T-cell (primary cell): ENCODE data around the gene KEL. TPM values are rescaled to one million over a fixed set of nuclear protein-coding genes. Genes with fewer than 3 reads are reported as not detected.
"Not testable (repeated sequence)": the region's sequence is repeated elsewhere in the genome, so short reads cannot be mapped to it uniquely, and the experiment has no call there.

ENCODE experiments used
- ATAC-seq, 4 experiments: fragments of 200-7000 bp in 3 of 4; fragments of 150-1000 bp in 1 of 4; cut with Tn5 transposase; replicated peaks in 1 of 4; 1 replicate in 3 of 4; 2 replicates in 1 of 4; pipeline ENCODE4 v1.10.0; 2021; ENCODE audit warnings: moderate library complexity in 3 of 4, mild to moderate bottlenecking in 2 of 4, moderate number of reproducible peaks in 1 of 4
- CTCF ChIA-PET, 2 donors: fragments of 300-600 bp; sonication (Branson Sonifier 250); formaldehyde crosslinking; loops; one replicate each; lab custom pipeline; 2022; ENCODE audit warnings: antibody characterized with exemption in 2 of 2; lab: Charles Lee
- POLR2A ChIA-PET, 2 donors: fragments of 300-600 bp; sonication (Branson Sonifier 250); formaldehyde crosslinking; loops; one replicate each; lab custom pipeline; 2022; ENCODE audit warnings: antibody characterized with exemption in 2 of 2; lab: Charles Lee
- DNase-seq, 35 experiments: peaks; one replicate each; pipeline versions ENCODE4 v3.0.0 to v3.0.0-alpha.2; 2013 to 2023
- H3K27ac ChIP-seq: one replicate; pipeline ENCODE4 v1.5.1; 2013; ENCODE audit warnings: low read length
- H3K27me3 ChIP-seq, 2 experiments: replicated peaks in 1 of 2; 1 replicate in 1 of 2; 2 replicates in 1 of 2; pipeline versions ENCODE4 v1.6.1 to v1.7.0; 2013; ENCODE audit warnings: low read length in 1 of 2, mixed read lengths in 1 of 2; ENCODE audit not compliant: control insufficient read depth in 2 of 2, insufficient read depth in 2 of 2; ENCODE audit errors: extremely low read depth in 1 of 2
- H3K36me3 ChIP-seq, 2 donors: 1 replicate in 1 of 2; 2 replicates in 1 of 2; pipeline versions ENCODE4 v1.6.1 to v1.7.0; 2013; ENCODE audit warnings: low read length in 1 of 2; ENCODE audit not compliant: control insufficient read depth in 2 of 2, insufficient read depth in 1 of 2; ENCODE audit errors: extremely low read depth in 1 of 2
- H3K4me1 ChIP-seq, 2 experiments: 1 replicate in 1 of 2; 2 replicates in 1 of 2; pipeline versions ENCODE4 v1.6.1 to v1.7.0; 2013; ENCODE audit warnings: low read length in 2 of 2, mixed read lengths in 1 of 2; ENCODE audit not compliant: insufficient read depth in 2 of 2, control insufficient read depth in 1 of 2; ENCODE audit errors: extremely low read depth in 1 of 2
- H3K4me3 ChIP-seq, 2 donors: 1 replicate in 1 of 2; 2 replicates in 1 of 2; pipeline versions ENCODE4 v1.5.1 to v1.7.0; 2013; ENCODE audit warnings: mild to moderate bottlenecking in 2 of 2, low read length in 1 of 2, moderate library complexity in 1 of 2; ENCODE audit not compliant: control insufficient read depth in 1 of 2; ENCODE audit errors: extremely low read depth in 1 of 2
- H3K9me3 ChIP-seq: 2 replicates; pipeline ENCODE4 v1.7.0; 2013
- H3K27ac Mint-ChIP-seq, 2 donors: one replicate each; pipeline ENCODE4 v1.8.0; 2020 to 2021; ENCODE audit warnings: mild to moderate bottlenecking in 2 of 2, mixed read lengths in 2 of 2
- H3K27me3 Mint-ChIP-seq, 2 donors: one replicate each; pipeline ENCODE4 v1.8.0; 2021 to 2022; ENCODE audit warnings: mixed read lengths in 2 of 2
- H3K36me3 Mint-ChIP-seq: one replicate; pipeline ENCODE4 v1.8.0; 2021; ENCODE audit warnings: mixed read lengths
- H3K4me1 Mint-ChIP-seq, 3 donors: one replicate each; pipeline ENCODE4 v1.8.0; 2020 to 2022; ENCODE audit warnings: mixed read lengths in 3 of 3, mild to moderate bottlenecking in 1 of 3
- H3K4me3 Mint-ChIP-seq, 3 donors: one replicate each; pipeline ENCODE4 v1.8.0; 2020 to 2022; ENCODE audit warnings: mild to moderate bottlenecking in 3 of 3, mixed read lengths in 3 of 3, moderate library complexity in 3 of 3
- H3K9me3 Mint-ChIP-seq, 3 donors: one replicate each; pipeline ENCODE4 v1.8.0; 2020 to 2022; ENCODE audit warnings: mixed read lengths in 3 of 3
- WGBS: methylation state at CpG from one replicate; pipeline ENCODE4 v1.1.5; 2013; ENCODE audit warnings: missing lambda C conversion rate; ENCODE audit not compliant: insufficient coverage; 5-methylcytosine and 5-hydroxymethylcytosine counted together
- total RNA-seq, 35 experiments: library from RNA in 6 of 35; stranded (reverse) in 6 of 35; fragments of 120-200 nt in 1 of 35; gene quantifications; one replicate each; pipeline versions ENCODE4 v1.2.1 to v1.2.4 and lab custom pipeline; 2013 to 2026

The KEL gene
- total RNA-seq, 5 donors from 2014 or later (not counting 1 experiment from before 2014, with no cell fraction given), result 0.14 to 0.82 (median 0.28) TPM

- Mint-ChIP-seq H3K27ac (no peak overlapping the region), H3K4me3 (no peak overlapping the region), H3K36me3 (no peaks in the 10 kb centered on the region), H3K9me3 (peaks cover 5 to 8% (median 6%) of the 10 kb centered on the region in 3 donors), H3K27me3 (peaks cover 16 to 19% of the 10 kb centered on the region in 2 donors), H3K4me1 (no peaks in the 10 kb centered on the region)
- Histone ChIP-seq H3K27me3 (peaks cover 0 to 9% of the 10 kb centered on the region in 2 experiments), H3K9me3 (no peaks in the 10 kb centered on the region), H3K4me3 (no peak overlapping the region), H3K36me3 (no peaks in the 10 kb centered on the region), H3K27ac (no peak overlapping the region), H3K4me1 (no peaks in the 10 kb centered on the region)
- WGBS, result no CpG with 5 or more reads among the region's 1 CpG
- ChIA-PET POLR2A (no interaction called here), CTCF (no interaction called here)
- DNase-seq, result no peak
- no peak for ATAC-seq
Measured at GRCh38 chr7:142984297-142984696, 22.1 kb upstream of the KEL start.

GRCh38 chr7:142983825-142984224 lies 21.7 kb upstream of the KEL start:
- Mint-ChIP-seq H3K36me3 (no peaks in the 10 kb centered on the region), H3K9me3 (peaks cover 5 to 12% (median 6%) of the 10 kb centered on the region in 3 donors), H3K4me3 (no peak overlapping the region), H3K27me3 (peaks cover 16 to 19% of the 10 kb centered on the region in 2 donors), H3K27ac (no peak overlapping the region), H3K4me1 (no peaks in the 10 kb centered on the region)
- POLR2A ChIA-PET, result no interaction called here
- Histone ChIP-seq H3K27me3 (peaks cover 0 to 9% of the 10 kb centered on the region in 2 experiments), H3K9me3 (no peaks in the 10 kb centered on the region), H3K4me1 (no peaks in the 10 kb centered on the region), H3K27ac (no peak overlapping the region), H3K4me3 (no peak overlapping the region), H3K36me3 (no peaks in the 10 kb centered on the region)
- no CpG with 5 or more reads among the region's 1 CpG for WGBS
- no peak for DNase-seq
- CTCF ChIA-PET, result interaction anchor here in 1 of 2 donors (1.0 kb wide), 1 partner anchor 22 kb away, joined by 3 read pairs; no protein-coding TSS in a partner anchor
- no peak for ATAC-seq

DNA sequence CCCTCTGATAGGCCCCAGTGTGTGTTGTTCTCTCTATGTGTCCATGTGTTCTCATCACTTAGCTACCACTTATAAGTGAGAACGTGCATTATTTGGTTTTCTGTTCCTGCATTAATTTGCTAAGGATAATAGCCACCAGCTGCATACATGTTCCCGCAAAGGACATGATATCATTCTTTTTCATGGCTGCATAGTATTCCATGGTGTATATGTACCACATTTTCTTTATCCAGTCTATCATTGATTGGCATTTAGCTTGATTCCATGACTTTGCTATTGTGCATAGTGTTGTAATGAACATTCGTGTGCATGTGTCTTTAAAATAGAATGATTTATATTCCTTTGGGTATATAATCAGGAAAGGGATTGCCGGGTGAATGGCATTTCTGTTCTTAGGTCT lies 16.2 kb upstream of the KEL start:
- POLR2A ChIA-PET, H3K4me1 ChIP-seq, H3K4me3 ChIP-seq, H3K4me1 Mint-ChIP-seq, H3K36me3 ChIP-seq, H3K27ac Mint-ChIP-seq, H3K27me3 ChIP-seq, H3K27ac ChIP-seq, H3K36me3 Mint-ChIP-seq, DNase-seq, ATAC-seq, H3K4me3 Mint-ChIP-seq, CTCF ChIA-PET, H3K9me3 ChIP-seq: not testable (repeated sequence)
- Mint-ChIP-seq H3K9me3 (peaks cover 6 to 20% (median 9%) of the 10 kb centered on the region in 3 donors), H3K27me3 (peaks cover 6 to 13% of the 10 kb centered on the region in 2 donors)
- no CpG with 5 or more reads among the region's 4 CpGs for WGBS

DNA sequence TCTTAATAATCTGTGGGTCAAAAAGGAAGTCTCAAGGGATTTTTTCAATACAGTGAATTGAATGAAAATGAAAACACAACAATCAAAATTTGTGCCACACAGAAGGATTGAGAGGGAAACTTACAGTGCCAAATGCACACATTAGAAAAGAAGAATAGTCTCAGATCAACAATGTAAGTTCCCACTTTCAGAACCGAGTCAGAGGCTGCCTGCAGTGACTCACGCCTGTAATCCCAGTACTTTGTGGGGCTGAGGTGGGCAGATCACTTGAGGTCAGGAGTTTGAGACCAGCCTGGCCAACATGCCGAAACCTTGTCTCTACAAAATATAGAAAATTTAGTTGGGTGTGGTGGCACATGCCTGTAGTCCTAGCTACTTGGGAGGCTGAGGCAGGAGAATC lies 12.5 kb upstream of the KEL start:
- Histone ChIP-seq H3K27ac (no peak overlapping the region), H3K27me3 (peaks cover 0 to 6% of the 10 kb centered on the region in 2 experiments), H3K36me3 (no peaks in the 10 kb centered on the region), H3K4me1 (no peaks in the 10 kb centered on the region), H3K4me3 (no peak overlapping the region), H3K9me3 (no peaks in the 10 kb centered on the region)
- 40% methylated on average over 2 of the region's 3 CpGs for WGBS
- Mint-ChIP-seq H3K9me3 (peaks cover 0 to 14% (median 4%) of the 10 kb centered on the region in 3 donors), H3K27me3 (peaks cover 20 to 21% of the 10 kb centered on the region in 2 donors), H3K27ac (no peak overlapping the region), H3K36me3 (no peaks in the 10 kb centered on the region), H3K4me3 (no peak overlapping the region), H3K4me1 (no peaks in the 10 kb centered on the region)
- no peak for ATAC-seq
- ChIA-PET CTCF (no interaction called here), POLR2A (no interaction called here)
- DNase-seq, result no peak

DNA sequence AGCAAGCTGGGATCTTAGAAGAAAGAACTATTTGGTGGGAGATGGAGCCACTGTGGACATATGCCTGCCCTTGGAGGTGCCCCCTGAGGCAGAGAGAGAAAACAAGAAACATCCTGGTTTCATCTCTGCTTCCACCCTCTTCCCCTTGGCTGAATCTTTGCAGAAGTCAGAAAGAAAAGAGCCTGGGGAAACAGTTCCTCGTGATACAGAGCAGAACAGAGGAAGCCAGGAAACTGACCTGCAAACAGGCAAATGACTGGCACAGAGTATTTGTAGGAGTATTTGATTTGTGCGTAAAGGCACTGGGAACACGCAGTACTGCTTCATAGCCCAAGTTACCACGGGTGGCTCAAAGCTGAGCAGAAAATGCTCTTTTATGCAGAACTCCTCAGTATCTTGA lies 7.0 kb upstream of the KEL start:
- Mint-ChIP-seq H3K27me3 (peaks cover 45 to 55% of the 10 kb centered on the region in 2 donors), H3K4me3 (no peak overlapping the region), H3K27ac (no peak overlapping the region), H3K36me3 (no peaks in the 10 kb centered on the region), H3K4me1 (no peaks in the 10 kb centered on the region), H3K9me3 (no peaks in the 10 kb centered on the region)
- ChIA-PET CTCF (no interaction called here), POLR2A (no interaction called here)
- H3K4me3 ChIP-seq, result no peak overlapping the region
- H3K9me3 ChIP-seq, result no peaks in the 10 kb centered on the region
- ATAC-seq, result no peak
- no peaks in the 10 kb centered on the region for H3K36me3 ChIP-seq
- no peak for DNase-seq
- no peaks in the 10 kb centered on the region for H3K4me1 ChIP-seq
- H3K27ac ChIP-seq, result no peak overlapping the region
- peaks cover 0 to 17% of the 10 kb centered on the region in 2 experiments for H3K27me3 ChIP-seq
- 27% methylated on average over 2 of the region's 4 CpGs for WGBS

DNA sequence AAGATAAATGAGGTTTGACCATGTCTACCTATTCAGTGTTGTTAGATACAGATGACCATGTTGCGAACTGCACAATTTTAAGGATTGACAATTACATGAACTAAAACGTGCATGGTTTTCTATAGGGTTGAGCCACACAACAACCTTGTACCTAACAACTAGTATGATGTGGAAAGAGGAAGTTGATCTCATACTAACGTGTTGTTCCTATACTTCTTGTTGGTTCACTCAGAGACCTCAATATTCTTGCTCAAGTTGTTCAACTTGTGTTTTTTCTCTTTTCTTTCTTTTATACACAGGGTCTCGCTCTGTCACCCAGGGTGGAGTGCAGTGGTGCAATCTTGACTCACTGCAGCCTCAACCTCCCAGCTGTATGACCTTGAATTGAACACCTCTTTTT lies 6.1 kb upstream of the KEL start:
- peaks cover 50 to 61% of the 10 kb centered on the region in 2 donors for H3K27me3 Mint-ChIP-seq

More for the DNA sequence above, 6.1 kb upstream of the KEL start:
- H3K9me3 Mint-ChIP-seq, result no peaks in the 10 kb centered on the region
- H3K27ac Mint-ChIP-seq, result no peak overlapping the region
- ATAC-seq (no peak), DNase-seq (no peak)
- Histone ChIP-seq H3K4me1 (no peaks in the 10 kb centered on the region), H3K36me3 (no peaks in the 10 kb centered on the region), H3K27ac (no peak overlapping the region), H3K9me3 (no peaks in the 10 kb centered on the region), H3K27me3 (peaks cover 0 to 22% of the 10 kb centered on the region in 2 experiments), H3K4me3 (no peak overlapping the region)
- ChIA-PET POLR2A (no interaction called here), CTCF (no interaction called here)
- no CpG with 5 or more reads among the region's 4 CpGs for WGBS
- no peaks in the 10 kb centered on the region for H3K4me1 Mint-ChIP-seq
- no peak overlapping the region for H3K4me3 Mint-ChIP-seq
- no peaks in the 10 kb centered on the region for H3K36me3 Mint-ChIP-seq
